K562 (cell line): Measurements from ENCODE around the gene ZNRF1.

Experiments
- CCAR2 ChIP-seq: fragments of 200-400 bp; formaldehyde crosslinking; IDR thresholded peaks from 2 replicates; pipeline ENCODE4 v1.6.1; 2017; ENCODE audit warnings: mild to moderate bottlenecking, low read depth, low read length
- NONO ChIP-seq, 2 experiments: fragments of 200-400 bp in 1 of 2; fragments of 450-650 bp in 1 of 2; formaldehyde crosslinking in 1 of 2; IDR thresholded peaks; 2 replicates each; pipeline ENCODE4 v1.6.1; 2017; ENCODE audit warnings: low read depth in 2 of 2, mild to moderate bottlenecking in 2 of 2, moderate library complexity in 2 of 2, low read length in 1 of 2

DNA sequence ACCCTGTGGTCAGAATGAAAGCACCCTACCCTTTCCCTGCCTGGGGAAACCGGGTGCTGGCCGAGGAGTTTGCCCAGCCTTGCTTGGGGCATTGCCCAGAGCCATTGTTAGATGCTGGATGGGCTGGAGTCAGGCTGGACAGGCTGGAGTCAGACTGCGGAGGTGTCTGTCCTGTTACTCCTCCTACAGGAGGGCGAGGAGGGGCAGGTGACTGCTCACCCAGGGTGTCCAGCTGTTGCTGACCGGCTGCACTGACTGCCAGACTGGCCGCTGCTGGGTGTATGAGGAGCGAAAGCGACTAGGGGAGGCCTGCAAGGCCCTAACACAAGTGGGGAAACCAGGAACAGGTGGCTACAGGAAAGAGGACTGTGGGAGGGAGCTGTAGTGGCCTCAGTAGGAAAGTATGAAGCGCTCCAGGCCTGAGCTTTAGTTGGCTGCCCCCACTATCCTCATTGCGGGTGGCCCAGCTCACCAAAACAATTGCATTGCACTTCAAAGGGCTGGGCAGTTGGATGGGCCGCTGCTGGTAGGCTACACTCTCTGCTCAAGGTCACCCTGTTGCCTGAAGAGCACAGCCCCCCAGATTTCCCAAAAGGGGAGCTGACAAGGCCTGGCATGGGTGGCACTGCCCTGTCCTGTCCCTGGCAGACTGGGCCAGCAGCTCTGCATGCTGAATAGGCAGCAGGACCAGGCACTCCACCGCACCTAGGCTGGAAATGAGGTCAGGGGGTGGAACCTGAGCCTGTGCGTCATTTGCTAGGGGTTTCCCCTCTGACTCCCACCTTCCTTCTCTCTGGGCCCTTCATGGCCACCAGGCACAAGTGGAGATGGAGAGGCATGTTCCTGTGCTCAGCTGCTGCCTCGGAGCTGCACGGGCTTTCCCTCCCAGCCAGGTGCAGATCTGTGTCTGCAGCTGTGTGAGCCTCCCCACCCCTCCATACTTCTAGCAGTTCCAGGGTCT lies 99.4 kb downstream of the ZNRF1 start:
- TF ChIP-seq NONO (IDR thresholded peaks at IDR 0.05; ENCODE audit: low read depth in 2 of 2, low read length in 1 of 2) (no peak), CCAR2 (no peak)
